ENCODE results near the gene EGFR. TPM values are rescaled to one million over a fixed set of nuclear protein-coding genes. Genes with fewer than 3 reads are reported as not detected.
A peak's percentile ranks its signal among the peaks of the same experiment; 100 is the strongest.

Gene EGFR
- total and polyA plus RNA-seq, 7 donors = 3.6 to 61.5 (median 35.6) TPM

DNA sequence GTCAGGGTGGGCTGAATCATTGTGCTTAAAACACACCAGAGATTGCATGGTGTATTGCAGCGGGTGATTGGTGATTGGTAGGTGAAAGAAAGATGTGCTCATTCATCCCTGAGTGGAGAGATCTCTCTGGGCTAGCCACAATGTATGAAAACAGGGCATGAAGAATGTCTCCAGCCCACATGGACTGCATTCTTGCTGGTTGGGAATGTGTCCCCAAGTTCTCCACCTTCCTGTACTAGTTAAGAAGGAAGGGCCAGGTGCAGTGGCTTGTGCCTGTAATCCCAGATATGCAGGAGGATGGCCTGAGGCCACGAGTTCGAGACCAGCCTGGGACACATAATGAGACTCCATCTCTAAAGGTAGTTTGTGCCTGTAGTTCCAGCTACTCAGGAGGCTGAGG, 232.5 kb downstream of the EGFR start:
- Histone ChIP-seq H3K9me3 (no peaks in the 10 kb centered on the region), H3K4me1 (peaks cover 0 to 19% (median 10%) of the 10 kb centered on the region in 4 donors), H3K27me3 (peaks cover 0 to 8% (median 4%) of the 10 kb centered on the region in 3 donors), H3K4me3 (no peak overlapping the region), H3K36me3 (no peaks in the 10 kb centered on the region), H3K27ac (no peak overlapping the region)
- no peak for DNase-seq
- intact Hi-C loops (cut with DNase I) = loop anchor here (10.0 kb wide), 3 partner anchors 57 to 187 kb away; no protein-coding TSS in a partner anchor
- TF ChIP-seq POLR2AphosphoS5 (IDR thresholded peaks at IDR 0.05) (no peak), EP300 (IDR thresholded peaks at IDR 0.05) (no peak), POLR2A (IDR thresholded peaks at IDR 0.05) (no peak)
- TF ChIP-seq, protein P1, sequence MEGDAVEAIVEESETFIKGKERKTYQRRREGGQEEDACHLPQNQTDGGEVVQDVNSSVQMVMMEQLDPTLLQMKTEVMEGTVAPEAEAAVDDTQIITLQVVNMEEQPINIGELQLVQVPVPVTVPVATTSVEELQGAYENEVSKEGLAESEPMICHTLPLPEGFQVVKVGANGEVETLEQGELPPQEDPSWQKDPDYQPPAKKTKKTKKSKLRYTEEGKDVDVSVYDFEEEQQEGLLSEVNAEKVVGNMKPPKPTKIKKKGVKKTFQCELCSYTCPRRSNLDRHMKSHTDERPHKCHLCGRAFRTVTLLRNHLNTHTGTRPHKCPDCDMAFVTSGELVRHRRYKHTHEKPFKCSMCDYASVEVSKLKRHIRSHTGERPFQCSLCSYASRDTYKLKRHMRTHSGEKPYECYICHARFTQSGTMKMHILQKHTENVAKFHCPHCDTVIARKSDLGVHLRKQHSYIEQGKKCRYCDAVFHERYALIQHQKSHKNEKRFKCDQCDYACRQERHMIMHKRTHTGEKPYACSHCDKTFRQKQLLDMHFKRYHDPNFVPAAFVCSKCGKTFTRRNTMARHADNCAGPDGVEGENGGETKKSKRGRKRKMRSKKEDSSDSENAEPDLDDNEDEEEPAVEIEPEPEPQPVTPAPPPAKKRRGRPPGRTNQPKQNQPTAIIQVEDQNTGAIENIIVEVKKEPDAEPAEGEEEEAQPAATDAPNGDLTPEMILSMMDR (IDR thresholded peaks at IDR 0.05) = no peak
- 88 to 93% methylated on average over 3 of the region's 3 CpGs for WGBS, 2 donors

DNA sequence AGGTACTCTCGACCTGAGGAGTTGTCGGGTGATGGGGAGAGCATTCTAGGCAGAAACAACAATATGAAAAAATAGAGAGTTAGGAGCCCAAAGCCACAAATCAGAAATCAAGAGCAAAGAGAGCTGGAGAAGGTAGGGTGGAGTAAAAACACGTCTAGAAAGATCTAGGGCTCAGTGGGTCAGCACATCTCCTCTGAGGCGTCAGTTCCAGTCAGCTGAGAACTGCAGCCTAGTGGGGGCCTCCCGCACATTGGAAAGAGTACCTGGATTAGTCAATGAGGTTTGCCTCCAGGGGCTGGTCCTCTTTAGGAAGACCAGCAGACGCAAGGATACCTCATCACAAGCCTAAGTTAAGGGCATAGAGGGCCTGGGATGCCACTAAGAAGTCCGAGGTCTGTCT, 233.1 kb downstream of the EGFR start:
- Histone ChIP-seq H3K4me1 (peaks cover 0 to 19% (median 10%) of the 10 kb centered on the region in 4 donors), H3K27me3 (peaks cover 0 to 8% (median 4%) of the 10 kb centered on the region in 3 donors), H3K9me3 (no peaks in the 10 kb centered on the region), H3K4me3 (no peak overlapping the region), H3K36me3 (no peaks in the 10 kb centered on the region), H3K27ac (no peak overlapping the region)
- WGBS, 2 donors = 88 to 89% methylated on average over 7 of the region's 7 CpGs
- TF ChIP-seq EP300 (IDR thresholded peaks at IDR 0.05) = no peak
- no peak for TF ChIP-seq POLR2A (IDR thresholded peaks at IDR 0.05)
- TF ChIP-seq, protein P1 (IDR thresholded peaks at IDR 0.05) = no peak
- TF ChIP-seq POLR2AphosphoS5 (IDR thresholded peaks at IDR 0.05) = no peak
- intact Hi-C loops (cut with DNase I) = loop anchor here (10.0 kb wide), 3 partner anchors 57 to 187 kb away; no protein-coding TSS in a partner anchor
- DNase-seq = no peak

DNA sequence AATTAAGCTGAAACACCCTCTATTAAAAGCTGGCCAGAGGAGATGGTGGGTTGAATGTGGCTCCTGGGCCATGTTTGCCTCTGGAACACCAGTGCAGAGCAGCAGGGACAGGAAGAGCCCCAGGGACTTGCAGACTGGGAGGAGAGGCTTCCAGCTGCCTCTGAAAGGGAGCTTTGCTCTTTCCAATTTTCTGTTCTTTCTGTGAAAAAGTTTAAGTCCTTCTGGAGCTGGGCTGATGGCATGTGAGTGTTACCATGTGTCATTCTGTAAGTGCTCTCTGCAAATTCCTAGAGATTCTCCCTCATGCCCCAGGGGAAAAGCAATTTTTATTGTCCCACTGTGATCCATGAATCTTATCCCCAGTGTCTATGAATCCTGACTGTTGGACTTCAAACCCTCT, 233.6 kb downstream of the EGFR start:
- DNase-seq = no peak
- Histone ChIP-seq H3K4me3 (no peak overlapping the region), H3K4me1 (peaks cover 0 to 19% (median 10%) of the 10 kb centered on the region in 4 donors), H3K27ac (no peak overlapping the region), H3K9me3 (no peaks in the 10 kb centered on the region), H3K36me3 (no peaks in the 10 kb centered on the region), H3K27me3 (peaks cover 0 to 8% (median 4%) of the 10 kb centered on the region in 3 donors)
- TF ChIP-seq EP300 (IDR thresholded peaks at IDR 0.05) = no peak
- no peak for TF ChIP-seq POLR2A (IDR thresholded peaks at IDR 0.05)
- TF ChIP-seq, protein P1 (IDR thresholded peaks at IDR 0.05) = no peak
- no peak for TF ChIP-seq POLR2AphosphoS5 (IDR thresholded peaks at IDR 0.05)
- intact Hi-C loops (cut with DNase I) = loop anchor here (10.0 kb wide), 3 partner anchors 58 to 188 kb away; no protein-coding TSS in a partner anchor

DNA sequence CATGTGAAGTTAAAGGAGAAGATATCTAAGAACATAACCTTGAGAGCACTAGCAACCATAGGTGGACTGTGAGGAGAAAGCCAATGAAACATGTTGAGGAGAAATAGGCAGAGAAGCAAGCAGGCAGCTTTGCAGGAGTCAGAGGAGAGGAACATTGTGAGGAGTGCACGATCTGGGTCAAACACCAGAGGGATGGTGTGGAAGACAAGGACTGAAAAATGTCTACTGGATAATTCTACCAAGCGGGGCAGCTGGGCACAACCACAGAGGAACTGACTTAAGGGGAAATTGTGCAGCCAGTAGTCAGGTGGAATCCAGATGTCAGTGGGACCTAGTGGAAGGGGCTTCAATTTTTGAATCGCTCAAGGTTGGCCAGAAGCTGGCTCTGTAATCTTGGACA, 234.4 kb downstream of the EGFR start:
- H3K4me1 ChIP-seq = peaks cover 0 to 19% (median 10%) of the 10 kb centered on the region in 4 donors
- H3K36me3 ChIP-seq = no peaks in the 10 kb centered on the region
- TF ChIP-seq EP300 (IDR thresholded peaks at IDR 0.05) (no peak), POLR2A (IDR thresholded peaks at IDR 0.05) (no peak), POLR2AphosphoS5 (IDR thresholded peaks at IDR 0.05) (no peak)
- TF ChIP-seq, protein P1 (IDR thresholded peaks at IDR 0.05) = no peak
- DNase-seq = no peak
- WGBS, 2 donors = 92 to 94% methylated on average over 3 of the region's 3 CpGs
- no peaks in the 10 kb centered on the region for H3K9me3 ChIP-seq
- H3K27me3 ChIP-seq = peaks cover 0 to 12% (median 4%) of the 10 kb centered on the region in 3 donors
- H3K4me3 ChIP-seq = no peak overlapping the region
- intact Hi-C loops (cut with DNase I) = loop anchor here (10.0 kb wide), 3 partner anchors 58 to 188 kb away; no protein-coding TSS in a partner anchor
- no peak overlapping the region for H3K27ac ChIP-seq

DNA sequence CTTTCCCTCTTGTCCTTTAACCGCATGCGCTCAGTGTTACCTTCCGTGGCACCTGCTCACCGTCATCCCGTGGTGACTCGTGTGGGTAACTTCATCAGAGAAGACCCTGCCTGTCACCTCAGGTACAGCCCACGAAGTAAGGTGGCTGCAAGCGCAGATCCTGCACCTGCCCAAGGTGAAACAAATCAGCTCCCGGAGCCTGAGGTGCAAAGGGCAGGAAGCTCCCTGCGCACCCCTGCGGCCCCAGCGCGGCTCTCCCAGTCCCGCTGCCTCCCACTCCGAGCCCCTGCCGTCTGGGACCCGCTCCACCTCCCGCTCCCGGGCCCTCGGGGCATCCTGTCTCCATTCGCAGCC, 235.4 kb downstream of the EGFR start:
- Histone ChIP-seq H3K27ac (no peak overlapping the region), H3K4me3 (peak overlapping the region in 3 of 4 donors; percentile 57 to 68 (median 62)), H3K4me1 (peaks cover 0 to 19% (median 10%) of the 10 kb centered on the region in 4 donors), H3K9me3 (no peaks in the 10 kb centered on the region), H3K27me3 (peaks cover 0 to 12% (median 4%) of the 10 kb centered on the region in 3 donors), H3K36me3 (no peaks in the 10 kb centered on the region)
- intact Hi-C loops (cut with DNase I) = loop anchor here (1.0 to 10.0 kb wide), 5 partner anchors 59 to 480 kb away; partner anchors contain the start of gene EGFR
- no peak for DNase-seq
- WGBS, 2 donors = 11 to 23% methylated on average over 21 of the region's 21 CpGs
- TF ChIP-seq EP300 (IDR thresholded peaks at IDR 0.05) (no peak), POLR2AphosphoS5 (IDR thresholded peaks at IDR 0.05) (no peak), POLR2A (IDR thresholded peaks at IDR 0.05) (no peak)
- TF ChIP-seq, protein P1 (IDR thresholded peaks at IDR 0.05) = no peak

Data from sigmoid colon (tissue), 7 donors.